Lower leg skin (tissue), 3 donors: ENCODE results near the gene DIP2C.

Source experiments
- POLR2A ChIP-seq, 2 donors: fragments of 450-650 bp; IDR thresholded peaks; one replicate each; pipeline ENCODE4 v1.6.1; 2016 to 2017; ENCODE audit warnings: antibody characterized with exemption in 2 of 2, mild to moderate bottlenecking in 1 of 2, moderate library complexity in 1 of 2
- TF ChIP-seq, protein P1 (sequence below), 3 donors: fragments of 450-650 bp; IDR thresholded peaks; one replicate each; pipeline ENCODE4 v1.5.1; 2016; ENCODE audit warnings: antibody characterized with exemption in 3 of 3, mild to moderate bottlenecking in 3 of 3, moderate library complexity in 2 of 3

DNA sequence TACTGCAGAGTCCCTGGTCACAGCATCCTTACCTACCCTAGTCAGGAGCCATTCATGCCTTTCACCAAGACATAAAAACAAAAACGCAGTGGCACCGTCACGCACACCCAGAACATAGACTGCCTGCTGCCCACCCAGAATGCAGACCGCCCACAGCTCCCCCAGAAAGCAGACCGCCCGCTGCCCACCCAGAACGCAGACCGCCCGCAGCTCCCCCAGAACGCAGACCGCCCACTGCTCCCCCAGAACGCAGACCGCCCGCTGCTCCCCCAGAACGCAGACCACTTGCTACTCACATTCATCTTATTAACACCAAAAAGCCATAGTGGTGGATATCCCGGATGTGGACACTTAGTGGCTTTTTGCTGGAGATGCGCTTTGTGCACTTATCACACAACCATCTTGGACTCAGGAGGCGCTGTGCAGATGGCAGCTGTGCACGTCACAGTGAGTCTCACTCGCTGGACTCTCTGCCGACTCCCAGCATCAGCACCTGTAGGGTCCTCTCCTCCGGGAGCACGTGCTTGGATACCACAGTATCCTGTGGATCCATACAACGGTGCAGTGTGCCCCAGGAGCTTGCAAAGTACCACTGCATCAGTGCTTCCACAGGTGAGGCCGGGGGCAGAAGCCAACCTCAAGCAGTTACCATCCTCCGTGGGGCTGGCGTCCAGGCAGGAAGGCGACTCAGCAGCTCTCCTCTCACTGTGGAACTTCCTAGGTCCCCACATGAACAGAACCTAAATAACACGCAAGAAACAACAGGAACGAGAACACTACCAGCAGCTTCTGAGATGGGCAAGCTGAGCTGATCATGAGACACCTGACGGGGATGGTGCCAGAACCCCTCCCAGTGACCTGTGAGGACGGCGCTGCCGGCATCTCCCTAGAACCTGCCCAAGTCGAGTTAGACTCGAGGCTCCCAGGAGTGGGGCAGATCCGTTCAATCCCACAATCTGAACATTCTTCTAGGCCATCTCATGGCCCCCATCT lies 161.0 kb downstream of the DIP2C start:
- TF ChIP-seq, protein P1, sequence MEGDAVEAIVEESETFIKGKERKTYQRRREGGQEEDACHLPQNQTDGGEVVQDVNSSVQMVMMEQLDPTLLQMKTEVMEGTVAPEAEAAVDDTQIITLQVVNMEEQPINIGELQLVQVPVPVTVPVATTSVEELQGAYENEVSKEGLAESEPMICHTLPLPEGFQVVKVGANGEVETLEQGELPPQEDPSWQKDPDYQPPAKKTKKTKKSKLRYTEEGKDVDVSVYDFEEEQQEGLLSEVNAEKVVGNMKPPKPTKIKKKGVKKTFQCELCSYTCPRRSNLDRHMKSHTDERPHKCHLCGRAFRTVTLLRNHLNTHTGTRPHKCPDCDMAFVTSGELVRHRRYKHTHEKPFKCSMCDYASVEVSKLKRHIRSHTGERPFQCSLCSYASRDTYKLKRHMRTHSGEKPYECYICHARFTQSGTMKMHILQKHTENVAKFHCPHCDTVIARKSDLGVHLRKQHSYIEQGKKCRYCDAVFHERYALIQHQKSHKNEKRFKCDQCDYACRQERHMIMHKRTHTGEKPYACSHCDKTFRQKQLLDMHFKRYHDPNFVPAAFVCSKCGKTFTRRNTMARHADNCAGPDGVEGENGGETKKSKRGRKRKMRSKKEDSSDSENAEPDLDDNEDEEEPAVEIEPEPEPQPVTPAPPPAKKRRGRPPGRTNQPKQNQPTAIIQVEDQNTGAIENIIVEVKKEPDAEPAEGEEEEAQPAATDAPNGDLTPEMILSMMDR (IDR thresholded peaks at IDR 0.05): no peak
- no peak for TF ChIP-seq POLR2A (IDR thresholded peaks at IDR 0.05)
